Measurements from ENCODE around the gene DPCD. TPM values are rescaled to one million over a fixed set of nuclear protein-coding genes. Genes with fewer than 3 reads are reported as not detected.

DPCD gene
- total RNA-seq, 1 experiment from 2014 or later, result 39.5 TPM

DNA sequence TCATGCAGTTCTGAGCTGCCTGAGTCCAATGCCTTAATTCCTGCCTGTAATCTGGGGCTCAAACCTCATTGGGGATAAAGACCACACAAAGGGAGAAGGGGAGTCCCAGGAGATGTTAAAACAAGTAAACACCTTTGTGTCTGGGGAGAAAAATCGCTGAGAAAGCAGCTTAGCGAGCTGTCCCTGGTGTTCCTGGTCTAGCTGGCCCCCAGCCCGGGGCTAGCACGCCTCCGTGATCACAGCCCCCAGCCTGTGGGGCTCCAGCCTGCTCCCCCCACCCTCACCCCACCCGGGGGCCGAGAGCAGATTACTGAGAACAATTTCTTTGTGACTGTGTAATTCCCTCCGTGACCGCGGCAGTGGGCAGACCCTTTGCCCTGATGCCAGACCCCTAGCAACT is 24.8 kb downstream of the DPCD start:
- DNase-seq (ENCODE audit: low read depth, low spot score) (no peak), ATAC-seq (no peak)
- Histone ChIP-seq H3K4me1 (ENCODE audit: control insufficient read depth in 1 of 2, insufficient read depth in 2 of 2, low read length in 2 of 2) (peaks cover 0 to 6% of the 10 kb centered on the region in 2 experiments; a peak in 1 of 4 replicates), H2AFZ (ENCODE audit: low read depth, low read length, poor library complexity, severe bottlenecking) (no peak overlapping the region), H3K36me3 (ENCODE audit: control insufficient read depth in 1 of 2, insufficient read depth in 2 of 2, low read length in 2 of 2) (peaks cover 8 to 12% of the 10 kb centered on the region in 2 experiments; a peak in 2 of 4 replicates), H4K20me1 (ENCODE audit: insufficient read depth) (no peaks in the 10 kb centered on the region), H3K9me2 (ENCODE audit: insufficient read depth) (no peaks in the 10 kb centered on the region), H3K4me3 (replicated peaks in 1 of 2; ENCODE audit: low read depth in 1 of 2, low read length in 2 of 2) (no peak overlapping the region), H3K27me3 (ENCODE audit: insufficient read depth, low read length) (no peaks in the 10 kb centered on the region), H3K9ac (ENCODE audit: low read length) (no peak overlapping the region), H3K79me2 (ENCODE audit: insufficient read depth, low read length) (no peaks in the 10 kb centered on the region), H3K4me2 (ENCODE audit: low read length) (no peak overlapping the region), H3K9me3 (ENCODE audit: control insufficient read depth in 1 of 2, insufficient read depth in 1 of 2, low read depth in 1 of 2, low read length in 2 of 2) (no peaks in the 10 kb centered on the region), H3K27ac (ENCODE audit: low read depth, low read length) (no peak overlapping the region)
- intact Hi-C loops (cut with micrococcal nuclease), result no loop called here
- TF ChIP-seq POLR2AphosphoS5 (IDR thresholded peaks at IDR 0.05; ENCODE audit: low read depth, low read length) (no peak), ELF1 (IDR thresholded peaks at IDR 0.05; ENCODE audit: borderline replicate concordance, low read depth) (no peak), POLR2A (IDR thresholded peaks at IDR 0.05; ENCODE audit: borderline replicate concordance, extremely low read depth, insufficient read depth, insufficient read length) (no peak), CEBPB (IDR thresholded peaks at IDR 0.05; ENCODE audit: low read depth) (no peak), SIN3A (IDR thresholded peaks at IDR 0.05; ENCODE audit: low read depth) (no peak), TCF7L2 (IDR thresholded peaks at IDR 0.05; ENCODE audit: borderline replicate concordance, extremely low read depth, insufficient read depth, insufficient read length) (no peak), EZH2 (IDR thresholded peaks at IDR 0.05) (no peak), SRF (IDR thresholded peaks at IDR 0.05; ENCODE audit: low read depth) (no peak), ZNF274 (IDR thresholded peaks at IDR 0.05; ENCODE audit: low read depth, low read length) (no peak), FOSL1 (IDR thresholded peaks at IDR 0.05; ENCODE audit: low read depth) (no peak), JUND (IDR thresholded peaks at IDR 0.05) (no peak), RAD21 (IDR thresholded peaks at IDR 0.05; ENCODE audit: low read depth) (no peak), EZH2phosphoT487 (IDR thresholded peaks at IDR 0.05; ENCODE audit: borderline replicate concordance) (no peak), EGR1 (IDR thresholded peaks at IDR 0.05; ENCODE audit: low read depth) (no peak)
- TF ChIP-seq, protein P1, sequence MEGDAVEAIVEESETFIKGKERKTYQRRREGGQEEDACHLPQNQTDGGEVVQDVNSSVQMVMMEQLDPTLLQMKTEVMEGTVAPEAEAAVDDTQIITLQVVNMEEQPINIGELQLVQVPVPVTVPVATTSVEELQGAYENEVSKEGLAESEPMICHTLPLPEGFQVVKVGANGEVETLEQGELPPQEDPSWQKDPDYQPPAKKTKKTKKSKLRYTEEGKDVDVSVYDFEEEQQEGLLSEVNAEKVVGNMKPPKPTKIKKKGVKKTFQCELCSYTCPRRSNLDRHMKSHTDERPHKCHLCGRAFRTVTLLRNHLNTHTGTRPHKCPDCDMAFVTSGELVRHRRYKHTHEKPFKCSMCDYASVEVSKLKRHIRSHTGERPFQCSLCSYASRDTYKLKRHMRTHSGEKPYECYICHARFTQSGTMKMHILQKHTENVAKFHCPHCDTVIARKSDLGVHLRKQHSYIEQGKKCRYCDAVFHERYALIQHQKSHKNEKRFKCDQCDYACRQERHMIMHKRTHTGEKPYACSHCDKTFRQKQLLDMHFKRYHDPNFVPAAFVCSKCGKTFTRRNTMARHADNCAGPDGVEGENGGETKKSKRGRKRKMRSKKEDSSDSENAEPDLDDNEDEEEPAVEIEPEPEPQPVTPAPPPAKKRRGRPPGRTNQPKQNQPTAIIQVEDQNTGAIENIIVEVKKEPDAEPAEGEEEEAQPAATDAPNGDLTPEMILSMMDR (IDR thresholded peaks at IDR 0.05 in 2 of 3, conservative IDR thresholded peaks at IDR 0.05 in 1 of 3; ENCODE audit: borderline replicate concordance in 1 of 3, insufficient read depth in 1 of 3, low read depth in 2 of 3, low read length in 2 of 3), result no peak
- TF ChIP-seq, protein P2, sequence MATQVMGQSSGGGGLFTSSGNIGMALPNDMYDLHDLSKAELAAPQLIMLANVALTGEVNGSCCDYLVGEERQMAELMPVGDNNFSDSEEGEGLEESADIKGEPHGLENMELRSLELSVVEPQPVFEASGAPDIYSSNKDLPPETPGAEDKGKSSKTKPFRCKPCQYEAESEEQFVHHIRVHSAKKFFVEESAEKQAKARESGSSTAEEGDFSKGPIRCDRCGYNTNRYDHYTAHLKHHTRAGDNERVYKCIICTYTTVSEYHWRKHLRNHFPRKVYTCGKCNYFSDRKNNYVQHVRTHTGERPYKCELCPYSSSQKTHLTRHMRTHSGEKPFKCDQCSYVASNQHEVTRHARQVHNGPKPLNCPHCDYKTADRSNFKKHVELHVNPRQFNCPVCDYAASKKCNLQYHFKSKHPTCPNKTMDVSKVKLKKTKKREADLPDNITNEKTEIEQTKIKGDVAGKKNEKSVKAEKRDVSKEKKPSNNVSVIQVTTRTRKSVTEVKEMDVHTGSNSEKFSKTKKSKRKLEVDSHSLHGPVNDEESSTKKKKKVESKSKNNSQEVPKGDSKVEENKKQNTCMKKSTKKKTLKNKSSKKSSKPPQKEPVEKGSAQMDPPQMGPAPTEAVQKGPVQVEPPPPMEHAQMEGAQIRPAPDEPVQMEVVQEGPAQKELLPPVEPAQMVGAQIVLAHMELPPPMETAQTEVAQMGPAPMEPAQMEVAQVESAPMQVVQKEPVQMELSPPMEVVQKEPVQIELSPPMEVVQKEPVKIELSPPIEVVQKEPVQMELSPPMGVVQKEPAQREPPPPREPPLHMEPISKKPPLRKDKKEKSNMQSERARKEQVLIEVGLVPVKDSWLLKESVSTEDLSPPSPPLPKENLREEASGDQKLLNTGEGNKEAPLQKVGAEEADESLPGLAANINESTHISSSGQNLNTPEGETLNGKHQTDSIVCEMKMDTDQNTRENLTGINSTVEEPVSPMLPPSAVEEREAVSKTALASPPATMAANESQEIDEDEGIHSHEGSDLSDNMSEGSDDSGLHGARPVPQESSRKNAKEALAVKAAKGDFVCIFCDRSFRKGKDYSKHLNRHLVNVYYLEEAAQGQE (IDR thresholded peaks at IDR 0.05; ENCODE audit: low read depth), result no peak
- TF ChIP-seq, protein P3, sequence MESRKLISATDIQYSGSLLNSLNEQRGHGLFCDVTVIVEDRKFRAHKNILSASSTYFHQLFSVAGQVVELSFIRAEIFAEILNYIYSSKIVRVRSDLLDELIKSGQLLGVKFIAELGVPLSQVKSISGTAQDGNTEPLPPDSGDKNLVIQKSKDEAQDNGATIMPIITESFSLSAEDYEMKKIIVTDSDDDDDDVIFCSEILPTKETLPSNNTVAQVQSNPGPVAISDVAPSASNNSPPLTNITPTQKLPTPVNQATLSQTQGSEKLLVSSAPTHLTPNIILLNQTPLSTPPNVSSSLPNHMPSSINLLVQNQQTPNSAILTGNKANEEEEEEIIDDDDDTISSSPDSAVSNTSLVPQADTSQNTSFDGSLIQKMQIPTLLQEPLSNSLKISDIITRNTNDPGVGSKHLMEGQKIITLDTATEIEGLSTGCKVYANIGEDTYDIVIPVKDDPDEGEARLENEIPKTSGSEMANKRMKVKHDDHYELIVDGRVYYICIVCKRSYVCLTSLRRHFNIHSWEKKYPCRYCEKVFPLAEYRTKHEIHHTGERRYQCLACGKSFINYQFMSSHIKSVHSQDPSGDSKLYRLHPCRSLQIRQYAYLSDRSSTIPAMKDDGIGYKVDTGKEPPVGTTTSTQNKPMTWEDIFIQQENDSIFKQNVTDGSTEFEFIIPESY (IDR thresholded peaks at IDR 0.05; ENCODE audit: extremely low read depth, insufficient replicate concordance, low read length), result no peak
- TF ChIP-seq, protein P4, sequence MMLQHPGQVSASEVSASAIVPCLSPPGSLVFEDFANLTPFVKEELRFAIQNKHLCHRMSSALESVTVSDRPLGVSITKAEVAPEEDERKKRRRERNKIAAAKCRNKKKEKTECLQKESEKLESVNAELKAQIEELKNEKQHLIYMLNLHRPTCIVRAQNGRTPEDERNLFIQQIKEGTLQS (IDR thresholded peaks at IDR 0.05), result no peak
- TF ChIP-seq, protein P5, sequence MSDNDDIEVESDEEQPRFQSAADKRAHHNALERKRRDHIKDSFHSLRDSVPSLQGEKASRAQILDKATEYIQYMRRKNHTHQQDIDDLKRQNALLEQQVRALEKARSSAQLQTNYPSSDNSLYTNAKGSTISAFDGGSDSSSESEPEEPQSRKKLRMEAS (IDR thresholded peaks at IDR 0.05), result no peak
- ChIA-PET RAD21 (ENCODE audit: low non-redundant PET in 1 of 2, low total read pairs in 2 of 2, uncharacterized antibody in 2 of 2, unreplicated experiment in 2 of 2) (no interaction called here), CTCF (interaction anchor here (3.6 kb wide), 1 partner anchor 9 kb away, joined by 17 read pairs; no protein-coding TSS in a partner anchor), POLR2A (no interaction called here)
- BruUV-seq (replicated peaks), result no TSS peak

Measured in HCT116 (cell line).